Prostate gland (tissue), 2 donors: ENCODE measurements around the gene CCL4.

Experiments used
- POLR2A ChIP-seq: fragments of 450-650 bp; IDR thresholded peaks from one replicate; pipeline ENCODE4 v1.6.1; 2016; ENCODE audit warnings: antibody characterized with exemption, mild to moderate bottlenecking
- POLR2AphosphoS5 ChIP-seq: sonication (generic); formaldehyde crosslinking; IDR thresholded peaks from one replicate; pipeline ENCODE4 v1.6.1; 2017; ENCODE audit warnings: antibody characterized with exemption
- TF ChIP-seq, protein P1 (sequence below), 4 experiments: fragments of 200-600 bp in 2 of 4; fragments of 450-650 bp in 2 of 4; sonication (generic) in 2 of 4; IDR thresholded peaks; 1 replicate in 3 of 4; 2 replicates in 1 of 4; pipeline ENCODE4 v1.5.1; 2016 to 2019; ENCODE audit warnings: antibody characterized with exemption in 4 of 4, mild to moderate bottlenecking in 2 of 4, moderate library complexity in 2 of 4

DNA sequence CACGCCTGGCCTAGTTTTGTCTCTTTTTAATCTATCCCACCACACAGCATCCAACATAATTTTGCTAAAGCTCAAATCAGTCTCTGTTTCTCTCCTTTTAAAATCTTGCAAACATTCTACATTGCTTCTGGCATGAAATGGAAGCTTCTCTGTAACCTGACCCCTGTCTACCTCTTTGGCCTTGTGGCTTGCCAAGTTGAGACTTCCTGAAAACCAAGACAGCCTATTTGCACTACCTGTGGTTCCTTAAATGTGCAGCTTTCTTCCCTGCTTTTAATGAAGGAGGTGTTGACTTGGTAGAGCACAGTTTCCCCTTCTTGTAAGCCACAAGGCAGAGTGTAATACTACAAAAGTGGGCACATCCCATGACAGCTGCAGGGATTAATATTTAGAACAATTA, 7.6 kb upstream of the CCL4 start:
- TF ChIP-seq, protein P1, sequence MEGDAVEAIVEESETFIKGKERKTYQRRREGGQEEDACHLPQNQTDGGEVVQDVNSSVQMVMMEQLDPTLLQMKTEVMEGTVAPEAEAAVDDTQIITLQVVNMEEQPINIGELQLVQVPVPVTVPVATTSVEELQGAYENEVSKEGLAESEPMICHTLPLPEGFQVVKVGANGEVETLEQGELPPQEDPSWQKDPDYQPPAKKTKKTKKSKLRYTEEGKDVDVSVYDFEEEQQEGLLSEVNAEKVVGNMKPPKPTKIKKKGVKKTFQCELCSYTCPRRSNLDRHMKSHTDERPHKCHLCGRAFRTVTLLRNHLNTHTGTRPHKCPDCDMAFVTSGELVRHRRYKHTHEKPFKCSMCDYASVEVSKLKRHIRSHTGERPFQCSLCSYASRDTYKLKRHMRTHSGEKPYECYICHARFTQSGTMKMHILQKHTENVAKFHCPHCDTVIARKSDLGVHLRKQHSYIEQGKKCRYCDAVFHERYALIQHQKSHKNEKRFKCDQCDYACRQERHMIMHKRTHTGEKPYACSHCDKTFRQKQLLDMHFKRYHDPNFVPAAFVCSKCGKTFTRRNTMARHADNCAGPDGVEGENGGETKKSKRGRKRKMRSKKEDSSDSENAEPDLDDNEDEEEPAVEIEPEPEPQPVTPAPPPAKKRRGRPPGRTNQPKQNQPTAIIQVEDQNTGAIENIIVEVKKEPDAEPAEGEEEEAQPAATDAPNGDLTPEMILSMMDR (IDR thresholded peaks at IDR 0.05): no peak
- TF ChIP-seq POLR2A: no peak
- no peak for TF ChIP-seq POLR2AphosphoS5
